Activated CD8-positive, alpha-beta memory T cell treated with anti-CD3 and anti-CD28 coated beads, Interleukin-2, amount 50 U/mL, for 24 hours (primary cell): ENCODE data around the gene NRXN3.

Experiments
- DNase-seq: peaks from one replicate; pipeline ENCODE4 v3.0.0-alpha.2; 2020; ENCODE audit errors: extremely low read depth

The NRXN3 gene

DNA sequence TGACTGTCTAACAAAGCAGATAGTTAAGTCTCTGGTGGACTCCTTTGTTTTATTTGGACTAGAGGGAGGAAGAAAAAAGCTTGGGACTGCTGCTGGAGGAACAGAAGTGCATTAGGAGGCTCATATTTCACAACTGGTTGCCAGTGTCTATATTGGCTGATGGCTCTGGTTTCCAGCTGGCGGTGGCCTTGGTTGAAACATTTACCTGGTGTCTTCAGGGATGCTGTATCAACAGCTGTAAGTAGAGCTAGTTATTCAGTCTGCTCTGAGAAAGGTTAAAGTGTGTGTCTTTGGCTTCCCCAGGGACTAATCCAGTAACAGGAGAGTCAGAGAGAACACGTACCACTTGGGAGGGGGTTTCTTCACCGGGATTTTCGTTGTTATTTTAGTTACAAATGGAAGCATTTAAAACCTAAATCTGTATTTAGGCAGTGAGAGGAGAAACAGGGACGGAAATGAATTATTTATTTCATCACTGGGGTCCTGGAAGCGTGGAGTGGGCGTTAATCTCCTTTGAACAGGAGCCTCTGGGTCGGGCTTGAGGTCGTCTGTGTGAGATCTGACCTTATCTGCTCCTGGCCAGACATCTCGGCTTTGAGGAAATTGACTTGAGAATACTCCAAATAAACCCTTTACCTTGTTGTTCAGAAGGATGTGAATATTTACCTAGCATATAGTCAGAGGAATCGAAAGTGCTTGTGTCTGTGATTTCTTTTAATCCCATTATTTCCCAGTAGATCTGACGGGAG is 149.9 kb downstream of the NRXN3 start:
- no peak for DNase-seq

DNA sequence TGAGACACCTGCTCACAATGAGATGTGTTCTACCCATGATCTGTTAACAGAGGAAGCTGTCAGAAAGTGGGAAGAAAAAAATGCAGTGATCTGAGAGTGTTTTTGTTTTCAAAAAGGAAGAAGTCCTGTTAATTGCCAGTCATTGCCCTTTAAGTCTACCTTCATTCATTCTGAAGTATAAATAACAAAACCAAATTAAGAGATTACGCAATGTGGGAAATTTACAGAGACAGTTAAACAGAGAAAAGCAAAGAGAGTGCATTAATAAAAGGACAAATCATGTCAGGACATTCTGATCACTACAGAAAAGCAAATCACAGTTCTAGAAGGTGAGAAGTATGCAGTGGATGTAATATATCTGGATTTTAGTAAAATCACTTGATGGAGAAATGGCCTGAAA is 154.2 kb downstream of the NRXN3 start:
- no peak for DNase-seq

DNA sequence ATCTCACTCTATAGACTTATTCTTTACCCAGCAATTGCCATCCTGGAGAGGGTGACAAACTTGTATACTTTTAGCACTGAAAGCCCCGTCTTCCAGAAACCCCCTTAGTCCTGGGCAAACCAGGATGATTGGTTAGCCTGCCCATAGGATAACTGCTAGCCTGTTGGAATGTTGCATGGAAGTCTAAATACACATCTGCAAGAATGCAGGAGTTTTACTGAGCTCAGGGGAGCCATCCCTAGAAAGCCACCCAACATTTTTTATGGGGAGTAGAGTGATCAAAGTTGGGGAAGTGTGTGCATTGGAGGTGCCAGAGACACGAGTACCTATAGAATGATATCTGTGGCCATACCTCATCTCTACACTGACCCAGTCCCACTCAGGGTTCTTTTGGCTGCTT is 155.7 kb downstream of the NRXN3 start:
- DNase-seq = no peak

DNA sequence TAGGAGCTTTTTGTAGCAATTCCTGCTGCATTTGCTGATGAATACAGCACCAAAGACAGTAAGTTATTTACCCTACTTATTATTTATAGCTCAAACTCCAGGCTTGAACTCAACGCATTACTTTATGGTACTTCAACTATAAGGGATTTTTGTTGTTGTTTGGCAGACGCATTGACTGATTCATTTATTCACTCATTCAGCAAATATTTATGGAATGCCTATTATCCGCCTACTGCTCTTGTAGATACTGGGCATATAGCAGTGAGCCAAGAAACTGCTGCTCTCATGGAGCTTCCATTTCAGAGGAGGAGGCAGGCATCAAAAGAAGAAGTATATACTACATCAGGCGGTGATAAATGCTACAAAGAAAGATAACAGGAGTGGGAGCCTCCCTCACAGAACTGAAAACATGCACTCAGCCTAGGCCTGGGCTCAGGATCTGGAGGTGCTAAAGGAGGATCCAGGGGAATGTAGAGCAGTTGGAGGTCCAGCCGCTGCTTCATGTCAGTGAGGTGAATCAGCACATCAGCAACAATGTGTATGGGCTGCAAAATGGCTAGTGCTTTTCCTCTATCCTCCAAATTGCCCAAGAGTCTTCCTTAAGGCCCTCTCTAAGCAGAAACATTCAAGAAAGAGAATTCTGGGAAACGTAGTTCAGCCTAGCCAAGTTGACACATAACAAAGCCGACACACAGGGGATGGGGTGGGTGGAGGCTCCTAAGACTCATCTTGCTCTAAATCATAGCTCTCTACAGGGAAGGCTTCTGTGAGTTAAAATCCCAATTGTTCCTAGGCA is 157.5 kb downstream of the NRXN3 start:
- DNase-seq = no peak

DNA sequence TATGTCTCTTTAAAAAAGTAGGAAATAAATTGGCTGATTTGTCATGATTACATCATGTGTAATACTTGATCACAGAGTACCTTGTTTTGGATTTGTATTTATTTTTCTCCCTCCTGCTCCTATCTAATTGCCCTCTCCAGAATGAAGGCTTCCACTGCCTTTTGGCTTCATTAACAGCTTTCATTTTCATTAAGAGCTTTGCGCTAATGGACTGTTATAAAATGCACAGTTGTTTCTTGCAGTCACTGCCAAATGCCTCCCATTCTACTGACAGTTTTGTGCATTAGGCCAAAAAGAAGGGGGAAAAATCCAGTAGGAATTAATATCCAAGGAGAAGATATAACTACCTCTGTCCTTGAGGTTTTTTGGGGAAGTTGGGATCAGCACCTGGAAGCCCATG is 159.2 kb downstream of the NRXN3 start:
- no peak for DNase-seq

DNA sequence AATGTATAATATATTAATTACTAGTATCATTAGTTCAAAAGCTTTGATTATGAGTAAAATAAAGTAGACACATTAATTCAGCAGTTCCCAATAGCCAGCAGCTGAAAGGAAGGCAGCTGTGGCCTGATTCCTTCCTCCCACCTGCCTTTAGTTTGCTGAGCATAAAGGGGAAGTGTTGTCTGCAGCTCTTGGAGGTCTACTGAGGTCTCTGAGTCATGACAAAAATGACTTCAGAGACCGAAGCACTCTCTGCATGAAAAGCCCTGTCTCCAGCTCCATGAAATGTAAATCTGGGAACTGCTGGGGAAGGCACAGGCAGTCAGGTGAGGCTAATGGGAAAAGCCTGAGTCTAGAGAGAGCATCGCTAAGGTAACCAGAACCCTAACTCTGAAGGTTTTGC is 165.4 kb downstream of the NRXN3 start:
- no peak for DNase-seq

DNA sequence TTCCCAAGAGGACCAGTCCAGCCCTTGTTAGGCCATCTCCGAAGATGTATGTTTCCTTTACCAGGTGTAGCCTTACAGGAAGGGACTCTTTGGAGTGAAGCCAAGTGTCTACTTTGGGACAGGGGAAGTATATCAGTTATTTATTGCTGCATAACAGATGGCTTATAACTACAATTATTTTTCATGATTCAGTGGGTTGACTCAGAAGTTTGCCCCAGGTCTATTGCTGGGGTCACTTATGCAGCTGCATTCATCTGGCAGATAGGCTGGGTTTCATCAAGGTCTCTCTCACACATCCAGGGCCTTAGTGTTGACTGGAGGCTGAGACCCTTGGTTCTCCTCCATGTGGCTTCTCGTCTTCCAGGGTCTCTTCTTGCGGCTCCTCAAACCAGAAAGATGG is 170.1 kb downstream of the NRXN3 start:
- DNase-seq = no peak

DNA sequence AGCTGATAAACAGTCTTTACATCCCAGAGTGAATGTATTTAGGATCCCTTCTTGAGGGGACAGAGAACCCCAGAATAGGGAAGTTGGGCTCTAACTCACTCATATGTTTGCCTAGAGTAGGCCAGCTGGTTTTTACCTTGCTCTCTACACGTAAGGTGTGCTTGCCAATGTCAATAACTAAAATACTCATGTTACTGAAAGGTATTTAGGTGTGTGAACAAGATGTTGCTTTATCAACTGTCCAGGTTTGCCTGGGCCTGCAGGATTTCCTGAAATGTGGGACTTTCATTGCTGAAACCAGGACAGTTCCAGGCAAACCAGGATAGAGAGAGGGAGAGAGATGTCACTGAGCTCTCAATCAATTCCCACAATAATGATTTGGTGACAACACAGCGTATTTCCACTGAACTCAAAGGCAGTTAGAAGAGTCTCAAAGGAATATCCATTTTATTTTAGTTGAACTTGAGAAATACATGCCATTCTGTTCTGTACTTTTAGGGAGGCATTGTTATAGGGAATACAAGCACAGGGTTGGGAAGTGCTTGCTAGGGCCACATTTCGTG is 171.7 kb downstream of the NRXN3 start:
- DNase-seq = no peak

DNA sequence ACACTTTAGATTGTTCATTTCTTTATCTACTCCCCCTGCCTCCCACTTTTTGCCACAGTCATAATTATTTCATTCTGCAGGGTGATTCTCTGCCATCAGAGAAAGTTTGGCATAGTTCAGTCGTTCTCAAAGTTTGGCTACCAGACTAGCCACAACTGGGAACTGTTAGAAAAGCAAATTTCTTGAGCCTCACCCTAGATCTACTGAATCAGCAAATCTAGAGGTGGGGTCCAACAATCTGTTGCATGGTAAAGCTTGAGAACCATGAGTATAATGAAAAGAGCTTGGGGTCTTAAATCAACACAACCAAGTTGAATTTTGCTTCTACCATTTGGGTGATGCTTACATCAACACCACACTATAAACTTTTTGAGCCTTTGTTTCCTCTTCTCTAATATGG is 172.7 kb downstream of the NRXN3 start:
- no peak for DNase-seq

DNA sequence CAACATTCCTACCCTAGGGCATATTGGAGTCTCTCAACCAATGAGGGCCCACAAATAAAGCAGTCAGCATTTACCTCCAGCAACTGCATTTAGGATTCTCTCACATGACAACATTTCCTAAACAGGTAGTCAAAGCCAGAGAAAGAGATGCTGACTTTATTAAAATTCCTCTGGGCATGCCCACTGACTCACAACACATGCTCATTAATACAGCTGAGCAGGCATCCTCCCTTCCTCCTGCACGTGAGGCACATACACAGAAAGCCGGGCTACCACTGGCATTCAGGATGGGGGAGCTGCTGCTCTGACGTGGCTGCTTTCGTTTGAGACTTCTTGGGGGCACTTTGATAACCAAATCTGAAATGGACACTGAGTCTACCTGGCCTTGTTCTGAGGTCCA is 174.1 kb downstream of the NRXN3 start:
- no peak for DNase-seq

DNA sequence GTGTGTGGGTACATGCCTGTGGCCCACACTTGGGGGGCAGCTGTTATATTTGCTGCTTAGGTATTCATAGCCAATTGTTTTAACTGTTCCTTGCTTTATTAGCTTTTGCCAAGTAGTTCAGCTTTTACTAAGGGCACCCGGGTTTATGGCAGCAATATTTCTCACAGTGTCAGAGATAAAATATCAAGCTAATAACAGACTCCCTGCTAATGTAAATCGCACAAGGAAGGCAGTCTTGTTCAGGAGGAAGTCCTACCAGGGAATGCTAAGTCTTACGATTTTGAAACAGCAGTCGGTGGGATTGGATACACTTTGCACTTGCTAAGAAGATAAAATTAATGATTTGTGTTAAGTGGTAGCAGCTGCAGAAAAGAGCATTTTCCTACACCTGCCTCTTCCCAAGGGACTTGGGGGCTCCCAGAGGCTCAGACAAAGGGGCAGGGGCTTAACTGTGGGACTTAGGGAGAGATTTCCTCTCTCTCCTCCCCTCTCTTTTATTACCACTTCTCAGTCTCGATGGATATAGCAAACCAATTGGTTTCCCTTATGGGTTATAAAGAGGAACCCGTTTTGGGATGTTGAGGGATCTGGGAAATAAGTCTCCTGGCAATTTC is 175.1 kb downstream of the NRXN3 start:
- DNase-seq = no peak

DNA sequence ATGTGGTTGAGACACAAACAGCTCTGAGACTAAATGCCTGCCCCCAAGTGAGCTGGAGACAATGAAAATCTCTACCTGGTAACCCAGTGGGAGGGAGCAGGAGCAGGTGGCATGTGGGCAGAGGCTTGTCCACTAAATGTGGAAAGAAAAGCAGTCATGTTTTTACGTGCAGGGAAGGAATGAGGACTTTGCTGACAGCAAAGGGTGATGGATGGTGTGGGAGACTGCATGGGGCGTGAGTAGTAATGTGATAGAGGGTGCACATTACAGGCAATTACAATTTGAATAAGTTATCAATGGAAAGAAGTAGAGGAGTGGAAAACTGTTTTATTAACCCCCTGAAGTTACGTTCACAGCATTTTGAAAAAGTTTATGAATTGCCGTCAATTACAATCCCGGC is 176.6 kb downstream of the NRXN3 start:
- DNase-seq = no peak

DNA sequence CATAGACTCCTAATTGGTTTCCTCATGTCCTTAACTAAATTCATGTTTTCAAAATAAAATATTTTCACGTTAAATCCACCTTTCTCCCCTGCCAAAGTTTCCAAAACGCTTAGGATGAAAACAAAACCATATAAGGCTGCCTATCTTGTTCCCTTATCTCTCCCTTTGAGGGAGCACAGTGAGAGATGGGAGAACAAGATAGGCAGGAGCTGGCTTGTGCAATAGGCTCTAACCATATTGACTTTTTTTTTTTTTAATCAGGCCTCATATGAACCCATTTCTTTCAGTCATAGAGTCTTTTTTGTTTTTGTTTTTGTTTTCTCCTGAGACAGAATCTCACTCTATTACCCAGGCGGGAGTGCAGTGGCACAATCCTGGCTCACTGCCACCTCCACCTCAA is 184.9 kb downstream of the NRXN3 start:
- DNase-seq = no peak

DNA sequence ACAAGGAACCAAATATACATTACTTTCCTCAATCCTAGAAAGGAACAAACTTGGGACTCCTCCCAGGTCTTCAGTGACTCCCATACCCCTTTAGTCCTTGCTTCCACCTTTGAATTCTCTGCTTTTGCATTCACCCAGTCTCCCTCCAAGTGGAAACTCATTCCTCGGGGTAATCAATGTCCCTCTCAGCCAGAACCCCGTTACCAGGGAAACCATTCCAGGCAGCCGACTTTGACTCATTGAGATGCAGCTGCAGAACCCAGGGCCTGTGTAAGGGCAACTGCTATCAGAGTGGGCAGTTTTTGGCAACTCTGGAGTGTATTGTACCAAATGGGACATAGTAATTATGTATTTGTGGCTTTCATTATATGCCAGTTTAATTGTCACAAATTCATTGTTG is 186.2 kb downstream of the NRXN3 start:
- DNase-seq = no peak

DNA sequence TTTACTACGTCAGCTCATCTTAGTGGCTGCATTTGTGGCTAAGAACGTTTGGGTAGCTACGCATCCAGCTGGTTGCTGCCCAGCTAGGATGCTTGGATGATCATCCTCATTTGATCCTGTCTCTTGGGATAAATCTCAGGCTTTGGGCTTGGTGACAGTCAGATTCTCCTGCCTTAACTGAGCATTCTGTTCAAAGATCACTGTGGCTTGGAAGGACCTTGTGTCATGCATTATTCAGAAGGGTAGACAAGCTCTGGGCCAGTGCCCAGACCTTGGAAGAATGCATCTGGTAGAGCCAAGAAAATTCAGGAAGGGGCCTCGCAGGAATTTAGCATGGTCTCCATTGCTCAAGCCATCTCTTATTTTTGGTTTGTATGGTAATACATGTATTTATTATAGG is 188.4 kb downstream of the NRXN3 start:
- DNase-seq = no peak

DNA sequence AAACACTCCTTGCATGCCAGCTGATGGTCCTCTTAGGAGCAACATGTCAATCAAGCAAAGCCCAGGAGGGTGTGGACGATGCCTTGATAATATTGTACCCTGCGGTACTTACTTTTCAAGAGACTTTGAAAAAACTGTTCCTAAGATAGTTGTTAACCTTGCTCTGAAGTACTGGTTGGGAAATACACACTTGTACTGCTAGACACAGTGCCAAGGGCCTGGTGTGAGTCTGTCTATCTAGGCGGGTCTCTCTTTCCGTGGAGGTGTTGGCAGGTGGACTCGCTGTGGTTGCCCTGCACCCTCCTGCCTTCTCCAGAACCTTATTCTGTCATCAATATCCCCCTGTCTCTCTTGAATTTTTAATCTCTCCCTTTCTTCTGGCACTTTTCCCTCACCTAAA is 189.4 kb downstream of the NRXN3 start:
- DNase-seq = no peak

DNA sequence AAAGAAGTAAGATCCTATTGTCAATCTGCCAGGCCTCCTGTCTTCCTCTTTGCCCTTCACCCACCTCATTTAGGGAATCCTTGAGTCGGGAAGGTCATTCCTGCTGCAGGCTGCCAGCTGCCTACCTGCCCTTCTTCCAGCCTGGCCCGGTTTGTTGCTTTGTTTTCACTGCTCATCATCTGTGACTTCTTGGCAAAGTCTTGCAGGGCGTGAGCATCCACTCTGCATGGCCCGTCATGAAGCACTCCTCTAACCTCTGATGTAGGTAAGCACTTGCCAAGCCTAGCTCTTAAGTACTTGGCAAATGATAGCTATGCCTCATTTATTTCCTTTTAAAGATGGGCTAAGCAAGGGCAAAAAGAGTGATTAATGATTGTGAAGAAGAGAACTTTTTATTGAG is 192.8 kb downstream of the NRXN3 start:
- DNase-seq = no peak

DNA sequence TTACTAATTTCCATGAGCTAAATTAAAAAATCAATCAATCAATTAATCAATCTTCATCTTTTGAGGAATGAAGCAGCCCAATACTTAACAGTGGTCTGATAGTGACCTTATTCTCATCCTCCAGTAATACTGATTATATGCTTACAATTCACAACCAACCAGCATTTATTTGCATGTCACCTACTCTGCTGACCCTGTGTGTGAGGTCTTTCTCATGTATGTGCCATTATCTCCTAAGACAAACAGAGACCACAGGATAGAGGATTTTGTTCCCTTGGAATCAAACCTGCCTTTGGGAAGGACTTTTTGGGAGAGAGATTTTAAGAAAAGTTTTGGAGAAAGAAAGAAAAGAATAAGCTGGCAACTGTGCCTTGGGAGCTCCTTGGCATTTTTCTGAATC is 197.2 kb downstream of the NRXN3 start:
- no peak for DNase-seq

DNA sequence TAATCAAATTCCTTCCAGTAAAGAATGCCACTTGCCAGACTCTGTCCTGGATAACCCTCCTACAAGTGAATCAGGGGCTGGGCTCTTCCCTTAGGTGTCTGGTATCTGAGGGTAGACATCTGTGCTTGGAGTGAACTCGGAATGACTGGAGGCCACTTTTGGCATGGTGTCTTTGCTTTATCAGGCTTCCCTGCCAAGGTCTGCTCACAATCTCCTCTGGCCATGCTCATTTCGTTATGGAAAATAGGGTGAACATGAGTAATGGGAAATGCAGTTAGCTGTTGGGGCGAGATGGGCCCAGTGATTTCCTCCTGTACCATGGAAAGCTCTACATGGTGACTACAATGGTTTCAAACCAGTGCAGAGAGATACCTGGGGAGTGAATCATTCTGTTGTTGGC is 212.9 kb downstream of the NRXN3 start:
- no peak for DNase-seq

DNA sequence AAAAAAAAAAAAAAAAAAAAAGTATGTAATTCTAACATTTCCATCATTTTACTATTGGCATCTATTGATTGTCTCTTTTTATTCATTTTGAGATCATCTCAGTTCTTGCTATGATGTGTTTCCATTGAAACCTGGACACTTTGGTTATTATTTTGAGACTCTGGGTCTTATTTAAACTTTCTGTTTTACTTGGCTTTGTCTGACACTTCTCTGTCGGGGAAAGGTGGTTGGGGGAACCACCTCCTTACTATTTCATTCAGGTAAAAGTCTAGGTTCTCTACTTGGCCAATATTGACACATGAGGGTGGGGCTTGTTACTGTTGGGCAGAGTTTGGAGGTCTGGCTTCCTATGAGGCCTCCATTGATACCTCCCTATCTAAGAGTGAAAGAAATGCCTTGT is 228.0 kb downstream of the NRXN3 start:
- no peak for DNase-seq

DNA sequence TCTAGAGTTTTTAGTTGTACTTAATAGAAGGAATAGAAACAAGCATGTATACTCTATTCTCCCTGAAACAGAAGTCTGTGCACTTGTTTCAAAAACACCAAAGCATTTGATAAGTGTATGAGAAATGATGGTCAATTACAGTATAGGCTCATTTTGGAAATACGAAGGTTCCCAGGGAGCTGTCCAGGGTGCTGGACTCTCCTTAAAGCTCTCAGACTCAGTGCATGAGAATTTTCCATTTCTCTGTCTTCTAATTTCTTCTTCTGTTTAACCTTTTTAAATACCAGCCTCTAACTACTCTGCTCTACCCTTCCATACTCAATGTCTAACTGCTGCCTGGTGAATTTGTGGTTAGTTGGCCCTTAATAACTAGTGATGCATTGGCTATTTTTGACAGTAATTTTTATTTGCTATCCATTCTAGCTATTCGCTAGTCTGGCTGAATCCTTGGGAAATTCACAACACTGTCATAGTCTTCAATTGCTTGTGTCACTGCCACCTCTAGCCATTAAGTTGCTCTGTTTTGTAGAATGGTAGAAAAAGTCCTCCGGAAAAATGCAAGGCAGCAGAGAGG is 229.2 kb downstream of the NRXN3 start:
- DNase-seq = no peak

DNA sequence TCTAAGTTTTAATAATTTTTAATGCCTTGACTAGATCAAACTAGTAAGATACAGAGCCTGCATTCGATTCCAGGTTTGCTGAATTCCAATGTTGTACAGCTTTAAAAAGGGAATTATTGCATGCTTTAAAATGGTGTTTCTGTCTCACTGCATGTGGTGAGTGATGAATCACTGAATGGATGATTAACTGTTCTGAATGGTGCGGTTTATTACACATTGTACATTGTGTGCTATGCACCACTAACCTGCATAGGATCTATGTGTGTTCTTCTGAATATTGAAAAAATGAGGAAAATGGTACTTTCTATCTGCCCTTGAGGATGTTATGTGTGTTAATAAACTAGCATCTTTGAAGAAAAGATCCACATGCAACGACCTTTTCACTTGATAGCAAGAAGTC is 231.7 kb downstream of the NRXN3 start:
- DNase-seq = no peak
